Fibroblast of gingiva (primary cell): ENCODE measurements around the gene MBNL2.

Experiments
- DNase-seq: peaks from one replicate; pipeline ENCODE4 v3.0.0-alpha.2; 2011; ENCODE audit warnings: low read depth

The MBNL2 gene

DNA sequence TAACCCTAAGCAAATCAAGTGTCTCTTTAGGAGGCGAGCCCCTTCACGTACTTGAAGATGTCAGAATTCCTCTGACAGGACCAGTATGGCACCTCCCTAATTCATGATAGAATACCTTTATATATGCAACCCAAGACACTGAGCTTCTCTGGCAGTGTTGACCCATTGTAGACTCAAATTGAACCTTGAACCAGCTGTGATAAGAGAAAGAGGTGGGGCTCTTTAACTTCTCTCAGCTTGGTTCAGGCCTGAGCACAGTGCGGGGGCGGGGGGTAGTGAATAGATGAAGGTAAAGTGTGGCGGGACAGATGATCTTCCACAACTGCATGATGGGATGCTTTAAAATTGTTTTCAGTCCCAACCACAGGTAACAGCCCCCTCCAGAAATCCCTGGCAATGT, 12.1 kb downstream of the MBNL2 start:
- no peak for DNase-seq

GRCh38 chr13:97234742-97235141, 12.6 kb downstream of the MBNL2 start:
- DNase-seq = no peak

DNA sequence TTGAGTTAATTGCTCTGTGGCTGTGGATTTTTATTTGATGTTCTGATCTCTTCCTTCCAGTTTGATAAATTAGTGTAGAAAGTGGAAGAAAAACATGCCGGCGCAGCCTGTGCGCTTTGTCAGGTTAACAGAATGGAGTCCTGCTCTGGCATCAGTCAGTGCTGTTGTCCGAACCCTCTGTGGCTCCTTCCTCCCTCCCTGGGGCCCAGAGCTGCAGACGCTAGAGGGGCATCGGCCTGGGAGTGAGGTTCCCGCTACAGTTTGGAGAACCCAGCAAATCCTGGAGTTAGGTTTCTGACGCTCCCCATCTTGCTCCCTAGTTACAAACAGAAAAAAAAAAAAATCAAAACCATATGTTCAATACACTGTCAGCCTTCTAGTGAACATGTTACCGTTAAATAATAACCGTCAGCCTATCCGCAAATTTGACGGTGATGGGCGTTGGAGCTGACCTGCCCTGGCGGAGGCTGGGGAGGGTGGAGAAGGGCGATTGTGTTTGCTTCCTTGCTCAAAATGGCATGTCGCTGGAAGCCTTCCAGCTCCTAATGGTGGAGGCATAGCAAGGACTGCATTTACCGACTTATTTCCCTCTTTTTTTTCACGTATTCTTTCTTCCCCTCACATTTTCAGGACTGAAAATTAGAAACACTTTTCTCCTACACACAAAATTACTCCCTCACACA, 13.6 kb downstream of the MBNL2 start:
- DNase-seq = no peak

DNA sequence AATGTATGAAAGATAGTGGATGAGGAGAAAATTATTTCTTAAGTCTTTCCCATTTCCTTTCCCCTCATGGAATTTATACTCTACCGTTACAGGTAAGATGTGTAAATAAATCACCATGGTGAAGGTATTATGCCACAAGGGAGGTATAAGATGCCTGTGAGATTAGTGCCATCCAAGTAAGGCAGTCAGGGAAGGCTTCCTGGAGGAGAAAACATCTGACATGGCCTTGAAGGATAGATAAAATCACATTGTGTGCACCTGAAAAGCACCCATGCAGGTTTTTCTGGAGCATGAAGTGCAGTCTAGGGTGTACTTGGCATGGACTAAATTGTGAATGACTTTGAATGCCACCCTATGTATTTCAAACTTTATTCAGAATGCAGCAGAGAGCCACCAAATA, 15.3 kb downstream of the MBNL2 start:
- DNase-seq = no peak

DNA sequence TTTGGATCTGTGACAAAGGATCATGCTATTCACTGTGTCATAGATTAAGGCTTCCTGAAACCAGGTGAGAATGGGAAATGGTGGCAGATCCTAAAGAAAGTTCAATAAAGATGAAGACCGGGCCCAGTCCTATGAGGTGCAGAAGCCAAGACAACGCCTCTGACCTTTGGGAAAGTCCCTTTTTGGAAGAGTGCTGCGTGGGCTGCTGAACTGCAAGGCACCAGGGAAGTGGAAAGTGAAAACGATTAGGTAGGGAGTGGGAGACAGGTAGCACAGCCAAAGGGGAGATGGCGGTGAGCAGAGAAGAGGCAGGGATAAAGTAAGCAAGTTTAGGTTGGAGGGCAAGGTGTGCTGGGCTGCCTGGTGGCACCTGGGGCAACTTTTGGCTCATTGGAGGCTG, 16.3 kb downstream of the MBNL2 start:
- DNase-seq = no peak

- no peak for DNase-seq
Measured at GRCh38 chr13:97238883-97239282, 16.8 kb downstream of the MBNL2 start.

GRCh38 chr13:97239306-97239705, 17.2 kb downstream of the MBNL2 start:
- DNase-seq = no peak

DNA sequence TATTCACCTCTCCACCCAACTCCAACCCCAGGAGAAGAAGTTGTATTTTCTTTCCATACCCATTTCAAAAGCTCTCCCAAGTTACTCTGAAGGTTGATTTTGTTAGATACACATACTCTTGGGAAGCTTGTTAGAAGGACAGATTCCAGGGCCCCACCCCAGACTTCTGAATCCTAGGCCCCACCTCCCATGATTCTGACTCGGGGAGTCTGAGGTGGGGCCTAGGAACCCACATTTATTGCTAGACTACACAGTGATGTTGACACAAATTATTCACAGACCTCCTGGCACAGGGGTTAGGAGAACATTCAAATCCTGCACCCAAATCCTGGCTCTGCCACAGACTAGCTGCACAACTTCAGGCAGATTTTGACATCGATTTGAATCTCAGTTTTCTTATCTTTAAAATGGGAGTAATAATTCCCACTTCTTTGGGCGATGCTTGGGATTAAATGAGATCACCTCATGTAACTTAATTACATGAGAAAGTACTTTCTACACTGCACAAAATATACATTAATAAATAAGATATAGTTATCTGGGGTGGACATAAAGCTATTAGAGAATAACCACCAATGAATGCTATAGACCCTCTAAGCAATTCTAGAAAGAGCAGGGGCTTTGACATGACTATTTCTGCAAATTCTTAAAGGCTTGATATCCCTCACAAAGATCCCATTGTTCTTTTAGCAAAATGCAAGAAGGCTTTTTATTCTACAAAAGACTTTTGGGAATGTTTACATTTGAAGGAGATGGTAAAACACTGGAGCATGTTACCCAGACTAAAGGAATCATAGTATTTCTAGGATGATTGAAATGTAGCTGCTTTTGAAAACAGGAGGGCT, 18.0 kb downstream of the MBNL2 start:
- no peak for DNase-seq

- DNase-seq = no peak
Measured at GRCh38 chr13:97240788-97241734, 18.9 kb downstream of the MBNL2 start.

DNA sequence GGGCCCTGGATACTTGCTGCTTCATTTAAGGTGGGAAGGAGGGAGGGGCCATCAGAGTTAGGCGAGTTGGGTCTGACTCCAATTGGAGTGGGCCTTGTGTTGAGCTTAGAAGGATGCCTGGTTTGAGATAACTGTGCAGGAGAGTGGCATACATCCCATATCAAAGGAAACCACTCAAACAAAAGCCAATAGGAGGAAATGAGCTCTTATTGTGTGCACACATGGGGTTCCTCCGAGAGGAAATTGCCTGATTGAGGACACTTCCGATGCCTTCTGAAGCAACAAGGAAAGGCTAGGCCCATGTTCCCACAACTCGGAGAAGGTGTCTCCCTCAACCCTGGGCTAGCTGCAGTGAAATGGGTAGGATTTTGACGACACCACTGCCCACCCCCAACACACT, 19.6 kb downstream of the MBNL2 start:
- DNase-seq = no peak

GRCh38 chr13:97242755-97243497, 20.8 kb downstream of the MBNL2 start:
- no peak for DNase-seq

- no peak for DNase-seq
Measured at GRCh38 chr13:97243915-97244781, 22.0 kb downstream of the MBNL2 start.

DNA sequence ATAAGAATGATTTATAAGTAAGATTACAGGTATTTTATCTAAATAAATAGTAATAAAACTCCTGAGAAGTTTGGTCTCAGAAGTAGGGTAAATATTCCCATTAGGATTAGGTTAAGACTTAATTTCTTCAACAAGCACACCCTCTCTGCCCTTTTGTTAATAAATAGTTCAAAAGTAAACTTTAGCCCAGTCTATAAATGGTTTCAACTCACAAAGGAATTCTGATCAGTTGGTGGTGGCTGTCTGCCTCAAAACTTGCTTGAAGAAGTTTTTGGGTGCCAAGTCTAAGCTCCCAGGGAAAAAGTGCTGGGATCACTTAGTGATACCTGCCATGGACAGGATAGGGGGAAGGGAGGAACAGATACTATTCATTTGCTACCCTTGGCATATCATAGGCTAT, 22.9 kb downstream of the MBNL2 start:
- DNase-seq = no peak

- DNase-seq = no peak
Measured at GRCh38 chr13:97246596-97247158, 24.5 kb downstream of the MBNL2 start.

DNA sequence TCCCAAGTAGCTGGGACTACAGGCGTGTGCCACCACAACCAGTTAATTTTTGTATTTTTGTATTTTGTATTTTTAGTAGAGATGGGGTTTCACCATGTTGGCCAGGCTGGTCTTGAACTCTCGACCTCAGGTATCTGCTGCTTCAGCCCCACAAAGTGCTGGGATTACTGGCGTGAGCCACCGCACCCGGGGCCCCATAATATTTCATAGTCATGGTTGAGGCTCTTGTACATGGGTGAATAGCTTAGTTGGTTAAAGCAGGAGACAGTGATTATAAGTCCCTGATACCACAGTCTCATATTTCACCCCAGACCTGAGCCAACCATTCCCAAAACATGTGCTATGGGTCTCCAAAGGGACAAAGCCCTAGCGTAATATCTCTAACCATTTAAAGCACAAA, 26.1 kb downstream of the MBNL2 start:
- DNase-seq = no peak

DNA sequence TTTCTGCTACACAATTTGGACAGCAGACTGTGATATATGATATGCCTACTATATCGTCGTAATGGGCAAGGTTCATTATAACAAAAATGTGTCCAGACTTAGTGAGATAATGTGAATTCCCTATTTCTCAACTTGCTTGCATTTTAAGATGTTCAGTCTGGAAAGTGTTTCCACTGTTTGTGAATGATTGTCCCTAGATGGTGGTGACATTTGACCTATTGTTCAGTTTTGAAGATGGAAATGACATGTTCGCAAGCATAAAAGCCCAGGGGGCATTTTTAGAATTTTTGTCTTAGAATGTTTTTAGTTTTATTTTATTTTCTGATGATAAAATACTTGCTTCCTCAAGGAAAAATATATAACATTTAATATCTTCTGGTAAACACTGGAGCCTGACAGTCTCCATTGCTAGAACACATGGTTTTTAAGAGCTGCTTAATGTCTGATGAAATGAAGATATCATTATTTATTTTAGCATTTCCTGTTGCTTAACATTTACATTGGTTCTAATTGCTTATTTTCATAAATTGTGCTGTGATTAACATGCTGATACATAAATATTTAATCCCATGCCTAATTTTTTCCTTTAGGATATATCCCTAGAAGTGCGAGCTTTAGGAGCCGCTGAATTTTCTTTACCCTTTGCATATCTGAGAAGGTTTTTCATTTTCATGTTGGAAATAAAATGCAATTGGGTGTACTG, 27.1 kb downstream of the MBNL2 start:
- DNase-seq = peak; percentile 81

GRCh38 chr13:97249796-97250495, 27.8 kb downstream of the MBNL2 start:
- peak; percentile 31 for DNase-seq

DNA sequence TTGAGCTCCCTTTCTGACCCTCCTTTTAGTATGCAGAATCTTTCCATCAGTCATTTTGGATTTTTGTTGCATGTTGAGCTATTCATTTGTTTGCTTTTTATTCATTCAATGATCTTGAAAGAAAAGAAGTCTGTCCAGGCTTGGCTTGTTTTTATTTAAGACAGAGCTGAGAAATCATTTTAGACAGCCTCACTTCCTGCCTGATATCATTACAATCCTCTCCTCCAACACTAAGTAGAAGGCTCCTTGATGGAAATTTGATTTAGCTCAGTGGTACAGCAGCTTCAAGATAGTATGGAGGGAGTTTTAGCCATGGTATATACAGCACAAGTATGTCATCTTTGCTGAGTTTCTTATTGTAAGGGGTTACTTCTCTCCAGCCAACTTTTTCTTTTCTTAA, 28.4 kb downstream of the MBNL2 start:
- DNase-seq = no peak

- no peak for DNase-seq
Measured at GRCh38 chr13:97252735-97253134, 30.6 kb downstream of the MBNL2 start.
